OCI-LY1 (cell line): Measurements from ENCODE around the gene E4F1.

Source experiments
- H2AFZ ChIP-seq: fragments of 200-600 bp; sonication (generic), shearing (Covaris generic); 2 replicates; pipeline ENCODE4 v1.6.0; 2014; ENCODE audit warnings: antibody characterized with exemption, mild to moderate bottlenecking, low read length
- H3F3A ChIP-seq: fragments of 200-600 bp; sonication (generic), shearing (Covaris generic); 2 replicates; pipeline ENCODE4 v1.6.0; 2014; ENCODE audit warnings: mild to moderate bottlenecking, antibody characterized with exemption, low read length, moderate library complexity; ENCODE audit not compliant: insufficient read depth
- H3K27ac ChIP-seq: fragments of 200-600 bp; sonication (generic); 2 replicates; pipeline ENCODE4 v1.5.1; 2014; ENCODE audit warnings: low read length, mixed run types, mild to moderate bottlenecking, low read depth; ENCODE audit not compliant: poor library complexity, severe bottlenecking
- H3K27me3 ChIP-seq: fragments of 200-600 bp; sonication (generic); 2 replicates; pipeline ENCODE4 v1.6.0; 2014; ENCODE audit warnings: antibody characterized with exemption, mild to moderate bottlenecking, low read length, moderate library complexity; ENCODE audit not compliant: insufficient read depth
- H3K36me3 ChIP-seq: fragments of 200-600 bp; sonication (generic); 2 replicates; pipeline ENCODE4 v1.6.1; 2014; ENCODE audit warnings: mild to moderate bottlenecking, antibody characterized with exemption, low read length, moderate library complexity, mixed read lengths; ENCODE audit not compliant: insufficient read depth
- H3K4me1 ChIP-seq: fragments of 200-600 bp; sonication (generic); 2 replicates; pipeline ENCODE4 v1.5.1; 2014; ENCODE audit warnings: mild to moderate bottlenecking, low read length, moderate library complexity; ENCODE audit not compliant: insufficient read depth, severe bottlenecking
- H3K4me2 ChIP-seq: fragments of 200-600 bp; sonication (generic), shearing (Covaris generic); 2 replicates; pipeline ENCODE4 v1.6.1; 2014; ENCODE audit warnings: low read length
- H3K4me3 ChIP-seq: fragments of 200-600 bp; sonication (generic); 2 replicates; pipeline ENCODE4 v1.5.1; 2014; ENCODE audit warnings: low read length, low read depth, mild to moderate bottlenecking, mixed read lengths; ENCODE audit not compliant: poor library complexity, severe bottlenecking
- H3K79me2 ChIP-seq: fragments of 200-600 bp; shearing (Covaris generic); 2 replicates; pipeline ENCODE4 v1.6.1; 2016; ENCODE audit warnings: mixed run types, low read length, mixed read lengths; ENCODE audit not compliant: insufficient read depth
- H3K9ac ChIP-seq: fragments of 200-600 bp; sonication (generic), shearing (Covaris generic); 2 replicates; pipeline ENCODE4 v1.6.1; 2014; ENCODE audit warnings: mild to moderate bottlenecking, low read length, mixed read lengths
- H3K9me2 ChIP-seq: fragments of 200-600 bp; sonication (generic), shearing (Covaris generic); 2 replicates; pipeline ENCODE4 v1.6.1; 2014; ENCODE audit warnings: low read depth, mild to moderate bottlenecking, low read length, mixed read lengths
- H3K9me3 ChIP-seq: fragments of 200-600 bp; shearing (Covaris generic); 2 replicates; pipeline ENCODE4 v1.6.1; 2014; ENCODE audit warnings: low read length, mixed read lengths
- H4K20me1 ChIP-seq: fragments of 200-600 bp; sonication (generic), shearing (Covaris generic); 2 replicates; pipeline ENCODE4 v1.6.0; 2016; ENCODE audit warnings: mild to moderate bottlenecking, low read length; ENCODE audit not compliant: insufficient read depth
- EZH2 ChIP-seq: fragments of 200-600 bp; sonication (generic), shearing (Covaris generic); IDR thresholded peaks from 2 replicates; pipeline ENCODE4 v1.8.0; 2017; ENCODE audit warnings: borderline replicate concordance, mixed run types, mild to moderate bottlenecking, antibody characterized with exemption, low read length, moderate library complexity, mixed read lengths
- TF ChIP-seq, protein P1 (sequence below): fragments of 200-600 bp; sonication (generic), shearing (Covaris generic); IDR thresholded peaks from 2 replicates; pipeline ENCODE4 v1.5.1; 2017; ENCODE audit warnings: mild to moderate bottlenecking, antibody characterized with exemption, low read length, moderate library complexity, mixed read lengths

E4F1 gene

DNA sequence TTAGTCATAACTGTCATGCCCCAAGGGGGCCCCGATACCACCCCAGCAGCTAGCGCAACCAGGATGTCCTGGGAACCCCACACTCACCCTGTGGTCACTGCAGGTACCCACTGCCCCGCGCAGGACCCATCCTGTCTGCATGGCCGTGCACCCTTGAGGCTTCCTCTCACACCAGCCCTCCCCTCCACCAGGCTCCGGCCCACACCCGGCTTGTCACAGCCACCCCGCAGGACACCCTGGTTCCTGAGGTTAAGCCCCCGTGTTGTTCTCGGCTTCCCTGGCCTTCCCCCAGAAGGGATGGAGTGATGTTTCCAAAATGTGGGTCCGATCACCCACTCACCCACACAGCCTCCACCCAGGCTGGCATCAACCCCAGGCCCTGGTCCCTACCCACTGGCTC is 20.4 kb downstream of the E4F1 start:
- no peak overlapping the region for H2AFZ ChIP-seq
- no peak overlapping the region for H3K4me3 ChIP-seq
- H3K79me2 ChIP-seq, result no peaks in the 10 kb centered on the region
- no peak for TF ChIP-seq EZH2
- TF ChIP-seq, protein P1, sequence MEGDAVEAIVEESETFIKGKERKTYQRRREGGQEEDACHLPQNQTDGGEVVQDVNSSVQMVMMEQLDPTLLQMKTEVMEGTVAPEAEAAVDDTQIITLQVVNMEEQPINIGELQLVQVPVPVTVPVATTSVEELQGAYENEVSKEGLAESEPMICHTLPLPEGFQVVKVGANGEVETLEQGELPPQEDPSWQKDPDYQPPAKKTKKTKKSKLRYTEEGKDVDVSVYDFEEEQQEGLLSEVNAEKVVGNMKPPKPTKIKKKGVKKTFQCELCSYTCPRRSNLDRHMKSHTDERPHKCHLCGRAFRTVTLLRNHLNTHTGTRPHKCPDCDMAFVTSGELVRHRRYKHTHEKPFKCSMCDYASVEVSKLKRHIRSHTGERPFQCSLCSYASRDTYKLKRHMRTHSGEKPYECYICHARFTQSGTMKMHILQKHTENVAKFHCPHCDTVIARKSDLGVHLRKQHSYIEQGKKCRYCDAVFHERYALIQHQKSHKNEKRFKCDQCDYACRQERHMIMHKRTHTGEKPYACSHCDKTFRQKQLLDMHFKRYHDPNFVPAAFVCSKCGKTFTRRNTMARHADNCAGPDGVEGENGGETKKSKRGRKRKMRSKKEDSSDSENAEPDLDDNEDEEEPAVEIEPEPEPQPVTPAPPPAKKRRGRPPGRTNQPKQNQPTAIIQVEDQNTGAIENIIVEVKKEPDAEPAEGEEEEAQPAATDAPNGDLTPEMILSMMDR, result no peak
- H3F3A ChIP-seq, result no peaks in the 10 kb centered on the region
- no peak overlapping the region for H3K27ac ChIP-seq
- H3K9ac ChIP-seq, result no peak overlapping the region
- H3K4me1 ChIP-seq, result no peaks in the 10 kb centered on the region
- no peaks in the 10 kb centered on the region for H3K9me3 ChIP-seq
- H3K4me2 ChIP-seq, result no peak overlapping the region
- peaks cover 56% of the 10 kb centered on the region for H3K36me3 ChIP-seq
- H4K20me1 ChIP-seq, result no peaks in the 10 kb centered on the region
- no peaks in the 10 kb centered on the region for H3K27me3 ChIP-seq
- no peaks in the 10 kb centered on the region for H3K9me2 ChIP-seq

DNA sequence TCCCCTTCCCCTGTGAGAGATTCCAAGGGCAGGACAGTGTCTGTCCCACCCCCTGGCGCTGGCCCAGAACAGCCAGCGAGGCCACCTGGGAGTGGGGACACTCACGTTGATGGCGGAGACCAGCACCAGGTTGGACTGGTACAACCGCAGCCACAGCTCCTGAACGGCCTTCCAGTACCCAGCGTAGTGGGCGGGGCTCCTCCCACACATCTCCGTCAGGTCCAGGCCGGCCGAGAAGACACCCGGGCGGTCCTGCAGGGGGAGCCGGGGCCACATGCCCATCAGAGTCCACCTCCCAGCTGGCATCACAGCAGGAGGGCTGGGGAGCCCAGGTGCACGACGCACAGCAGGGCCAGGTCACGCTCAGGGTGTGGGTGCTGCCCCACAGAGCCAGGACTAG is 20.9 kb downstream of the E4F1 start:
- Histone ChIP-seq H3K36me3 (peaks cover 56% of the 10 kb centered on the region), H3K9ac (no peak overlapping the region)

DNA sequence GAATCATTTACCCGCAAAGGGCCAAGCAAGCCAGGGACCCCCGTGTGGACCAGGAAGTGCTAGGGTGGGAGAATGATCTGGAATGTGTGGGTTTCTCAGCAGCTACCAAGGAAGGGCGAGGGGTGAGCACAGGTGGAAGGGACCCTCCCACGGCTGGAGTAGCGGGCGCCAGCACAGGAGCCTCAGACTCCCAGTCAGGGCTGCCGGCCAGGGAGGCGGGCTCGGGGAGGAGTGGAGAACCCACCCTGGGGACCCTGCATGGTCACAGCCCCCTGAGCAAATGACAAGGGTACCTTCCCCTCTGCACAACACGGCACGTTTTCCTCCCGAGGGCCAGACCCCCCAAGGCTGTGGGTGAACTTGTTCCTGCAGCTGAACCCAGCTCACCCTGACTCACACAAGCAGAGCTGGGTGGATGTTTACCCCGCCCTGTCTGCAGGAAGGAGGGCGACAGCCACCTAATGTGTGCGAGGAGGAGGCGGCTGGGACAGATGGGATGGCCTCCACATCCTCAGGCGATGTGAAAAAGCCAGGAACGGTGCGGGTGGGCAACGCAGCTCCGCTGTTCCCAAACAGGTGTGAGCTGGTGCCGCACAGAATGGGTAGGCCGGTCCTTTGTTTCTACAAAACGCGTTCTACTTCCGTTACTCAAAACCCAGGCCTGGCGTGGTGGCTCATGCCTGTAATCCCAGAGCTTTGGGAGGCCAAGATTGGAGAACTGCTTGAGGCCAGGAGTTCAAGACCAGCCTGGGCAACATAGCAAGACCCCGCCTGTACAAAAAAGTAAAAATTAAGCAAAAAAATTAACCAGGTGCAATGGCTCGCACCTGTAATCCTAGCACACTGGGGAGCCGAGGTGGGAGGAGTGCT is 21.8 kb downstream of the E4F1 start:
- Histone ChIP-seq H3K27me3 (no peaks in the 10 kb centered on the region), H3K9me2 (no peaks in the 10 kb centered on the region), H3K36me3 (peaks cover 52% of the 10 kb centered on the region), H3K4me1 (peaks cover 3% of the 10 kb centered on the region), H3K9ac (no peak overlapping the region), H4K20me1 (no peaks in the 10 kb centered on the region), H2AFZ (no peak overlapping the region), H3K27ac (no peak overlapping the region), H3K4me3 (no peak overlapping the region), H3K79me2 (peaks cover 3% of the 10 kb centered on the region), H3K9me3 (no peaks in the 10 kb centered on the region), H3K4me2 (no peak overlapping the region), H3F3A (no peaks in the 10 kb centered on the region)
- TF ChIP-seq, protein P1, result no peak
- no peak for TF ChIP-seq EZH2

More for the DNA sequence above, 20.9 kb downstream of the E4F1 start:
- H3F3A ChIP-seq, result no peaks in the 10 kb centered on the region
- H3K4me3 ChIP-seq, result no peak overlapping the region
- no peaks in the 10 kb centered on the region for H3K9me2 ChIP-seq
- TF ChIP-seq, protein P1, result no peak
- TF ChIP-seq EZH2, result no peak
- no peaks in the 10 kb centered on the region for H3K79me2 ChIP-seq
- no peaks in the 10 kb centered on the region for H3K4me1 ChIP-seq
- H3K27me3 ChIP-seq, result no peaks in the 10 kb centered on the region
- no peak overlapping the region for H3K4me2 ChIP-seq
- H3K9me3 ChIP-seq, result no peaks in the 10 kb centered on the region
- H3K27ac ChIP-seq, result no peak overlapping the region
- H2AFZ ChIP-seq, result no peak overlapping the region
- H4K20me1 ChIP-seq, result no peaks in the 10 kb centered on the region
